Measurements from ENCODE around the gene CEP112.

CEP112 gene

DNA sequence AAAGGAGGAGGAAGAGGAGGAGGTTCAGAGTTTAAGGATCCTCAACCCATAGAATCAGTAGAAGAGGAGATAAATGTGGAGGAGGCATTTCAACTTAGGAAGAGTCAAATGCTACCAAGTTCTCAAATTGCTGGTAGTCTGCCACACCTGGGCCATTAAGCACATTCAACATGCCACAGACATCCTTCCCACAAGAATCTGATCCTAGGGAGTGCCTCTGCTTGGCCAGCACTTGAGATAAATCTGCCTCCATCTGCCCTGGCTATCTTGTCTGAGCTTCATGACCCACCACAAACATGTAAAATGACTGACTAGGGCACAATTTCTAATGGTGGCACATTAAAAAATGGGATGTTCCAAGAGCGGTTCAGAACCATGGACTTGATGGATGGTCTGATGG, 593.2 kb downstream of the CEP112 start:
- no peak for DNase-seq (ENCODE audit: low read depth in 2 of 2)

DNA sequence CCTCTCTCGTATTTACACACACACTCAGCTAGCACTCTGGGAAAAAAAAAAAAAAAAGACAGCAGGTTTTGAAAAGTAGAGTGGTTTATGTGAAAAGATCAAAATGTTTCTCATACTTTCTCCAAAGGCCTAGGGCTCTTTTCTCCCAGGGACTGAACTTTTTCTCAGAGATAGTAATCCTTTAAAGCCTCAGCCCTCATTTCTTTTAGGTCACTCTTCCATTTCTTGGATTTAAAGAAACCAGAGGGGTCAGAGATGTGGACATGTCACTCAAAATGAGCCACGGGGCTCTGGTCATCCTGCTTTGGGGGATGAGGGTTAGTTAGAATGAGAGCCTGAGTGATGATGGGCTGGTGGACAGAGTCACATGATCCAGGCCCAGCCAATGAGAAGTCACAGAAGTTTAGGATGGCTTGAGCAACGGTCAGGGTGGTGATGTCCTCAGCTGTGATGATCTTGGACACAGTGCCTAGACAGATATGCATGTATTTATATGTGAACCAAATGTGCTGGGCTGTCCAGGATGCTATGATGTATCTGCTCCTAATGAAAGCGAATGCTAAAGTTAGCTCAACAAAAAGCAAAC, 596.8 kb downstream of the CEP112 start:
- no peak for DNase-seq (ENCODE audit: low read depth in 2 of 2)

DNA sequence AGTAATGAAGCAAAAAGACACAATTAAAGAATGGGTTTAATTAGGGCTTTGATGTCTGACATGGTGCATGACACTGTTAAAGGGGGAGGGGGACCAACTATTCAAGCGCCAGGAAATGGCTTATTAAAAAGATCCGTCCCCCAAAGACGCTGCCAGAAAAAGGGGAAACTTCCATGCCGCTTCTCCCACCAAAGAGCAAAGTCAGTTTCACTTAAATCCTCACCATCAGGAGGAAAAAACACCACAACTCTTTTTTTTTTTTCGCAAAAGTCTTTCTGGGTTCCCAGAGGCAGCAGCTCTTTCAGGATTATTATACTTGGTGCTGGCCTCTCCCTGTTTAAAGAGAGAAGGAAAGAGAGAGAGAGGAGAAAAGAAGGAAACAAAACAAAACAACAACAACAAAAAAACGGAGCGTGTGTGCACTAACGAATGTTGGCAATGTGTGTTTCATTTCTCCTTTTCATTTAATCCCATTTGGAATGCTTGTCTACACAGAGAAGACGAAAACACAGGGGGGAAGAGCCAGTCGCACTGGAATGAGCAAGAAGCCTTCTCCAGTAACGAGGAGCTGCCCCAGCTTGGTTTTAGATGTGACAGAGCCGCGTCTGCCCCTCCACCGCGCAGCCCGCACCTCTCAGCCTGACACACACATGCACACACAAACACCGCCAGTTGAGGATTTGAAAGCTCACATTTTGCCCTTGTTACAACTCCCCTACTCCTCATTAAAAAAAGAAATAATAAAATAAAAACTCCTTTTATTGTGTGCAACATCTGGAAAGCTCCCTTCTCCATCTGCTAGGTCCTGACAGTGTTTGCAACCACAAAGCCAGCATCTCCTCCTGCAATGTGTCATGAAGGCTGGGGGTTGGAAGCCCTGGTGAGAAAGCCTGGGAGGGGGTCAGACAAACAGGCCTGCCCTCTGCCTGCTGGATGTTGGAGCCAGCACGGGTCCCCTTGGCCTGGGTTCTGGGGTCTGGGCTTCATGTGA, 597.8 kb downstream of the CEP112 start:
- DNase-seq (ENCODE audit: low read depth in 2 of 2) = no peak

DNA sequence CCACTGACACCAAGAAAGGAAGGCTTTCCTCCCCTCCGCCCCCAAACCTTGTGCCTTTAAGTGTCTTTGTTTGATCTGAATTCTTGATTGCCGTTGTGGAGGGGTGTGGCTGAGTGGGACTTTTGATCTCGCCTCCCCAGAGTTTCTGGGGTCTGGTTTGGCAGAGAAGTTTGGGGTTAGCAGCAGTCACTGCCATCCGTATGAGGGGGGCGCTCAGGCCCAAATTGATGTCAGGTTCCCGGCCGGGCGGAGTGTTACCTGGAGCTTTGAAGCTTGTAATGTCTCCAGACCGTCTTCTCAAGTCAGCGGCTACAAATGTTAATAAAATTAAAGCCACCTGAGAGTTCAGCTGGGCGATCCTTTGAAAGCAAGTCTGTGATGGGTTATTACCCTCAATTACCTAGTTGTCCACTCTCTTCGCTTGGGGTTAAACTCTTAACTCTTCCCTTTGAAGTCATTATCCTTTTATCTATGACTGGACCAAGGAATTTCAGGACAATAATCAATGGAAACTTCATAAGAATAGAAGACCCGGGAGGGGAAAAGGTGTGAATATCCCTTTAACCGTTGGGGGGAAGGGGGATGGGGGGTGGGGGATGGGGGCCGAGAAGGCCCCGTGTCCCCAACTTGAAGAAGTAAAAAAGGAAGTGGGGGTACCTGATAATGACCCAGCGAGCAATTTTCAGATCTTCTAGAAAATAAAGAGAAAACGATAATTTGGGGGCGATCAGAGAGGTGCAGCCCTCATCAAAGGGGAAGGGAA, 598.7 kb downstream of the CEP112 start:
- no peak for DNase-seq (ENCODE audit: low read depth in 2 of 2)

DNA sequence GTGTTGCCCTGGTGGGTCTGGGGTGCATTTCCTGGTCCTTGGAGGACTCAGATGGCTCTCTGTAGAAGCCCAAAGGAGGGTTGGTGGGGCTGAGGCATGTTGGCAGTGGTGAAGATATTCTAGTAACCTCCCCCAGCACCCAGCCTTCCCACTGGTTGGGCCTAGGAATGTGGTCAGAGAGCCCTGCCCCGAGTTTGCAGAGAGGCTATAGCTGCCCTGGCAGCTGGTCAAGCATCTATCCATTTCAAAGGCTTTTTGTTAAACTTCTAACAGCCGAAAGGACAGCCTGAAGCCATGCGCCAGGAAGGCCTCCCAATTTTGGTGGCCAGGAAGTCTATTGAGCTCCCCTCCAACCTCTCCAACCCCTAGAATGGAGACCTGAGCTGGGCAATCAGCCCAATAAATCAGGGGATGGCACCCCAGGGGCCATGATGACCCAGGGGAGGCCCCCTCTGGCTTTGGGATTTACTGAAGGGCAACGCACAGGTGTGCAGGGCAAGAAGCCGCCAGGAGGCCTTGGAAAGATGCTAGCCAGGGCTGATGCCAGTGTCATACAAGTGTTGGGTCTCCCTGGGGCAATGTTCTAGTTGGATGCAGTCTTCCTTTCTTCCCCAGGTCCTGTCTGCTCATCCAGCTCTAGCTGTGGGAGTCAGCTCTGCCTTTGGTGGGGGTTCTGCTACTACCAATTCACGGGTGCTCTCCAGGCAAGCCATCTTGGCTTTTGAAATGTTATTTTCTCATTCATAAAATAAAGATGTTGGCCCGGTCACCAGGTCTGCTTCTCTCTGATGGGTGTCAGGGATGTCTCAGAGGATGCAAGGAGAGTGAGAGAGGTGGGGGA, 599.6 kb downstream of the CEP112 start:
- DNase-seq (ENCODE audit: low read depth in 2 of 2) = no peak

DNA sequence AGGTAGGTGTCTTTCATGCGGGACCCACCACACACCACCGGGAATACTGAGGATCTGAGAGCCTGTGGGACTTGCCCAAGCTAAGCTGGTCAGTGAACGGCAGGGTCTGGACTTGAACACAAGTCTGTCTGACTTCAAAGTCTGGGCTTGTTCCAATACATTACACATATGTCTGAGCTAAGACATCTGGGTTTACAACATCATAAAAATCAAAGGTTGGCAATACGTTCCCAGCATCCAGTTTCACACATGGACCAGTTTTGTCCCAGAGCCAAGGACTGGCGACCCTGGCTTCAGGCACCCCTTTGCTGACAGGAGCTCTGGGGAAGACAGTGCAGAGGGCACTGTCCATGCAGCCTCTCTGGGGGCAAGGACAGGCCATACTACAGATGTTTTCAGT, 602.6 kb downstream of the CEP112 start:
- DNase-seq (ENCODE audit: low read depth in 2 of 2) = no peak

DNA sequence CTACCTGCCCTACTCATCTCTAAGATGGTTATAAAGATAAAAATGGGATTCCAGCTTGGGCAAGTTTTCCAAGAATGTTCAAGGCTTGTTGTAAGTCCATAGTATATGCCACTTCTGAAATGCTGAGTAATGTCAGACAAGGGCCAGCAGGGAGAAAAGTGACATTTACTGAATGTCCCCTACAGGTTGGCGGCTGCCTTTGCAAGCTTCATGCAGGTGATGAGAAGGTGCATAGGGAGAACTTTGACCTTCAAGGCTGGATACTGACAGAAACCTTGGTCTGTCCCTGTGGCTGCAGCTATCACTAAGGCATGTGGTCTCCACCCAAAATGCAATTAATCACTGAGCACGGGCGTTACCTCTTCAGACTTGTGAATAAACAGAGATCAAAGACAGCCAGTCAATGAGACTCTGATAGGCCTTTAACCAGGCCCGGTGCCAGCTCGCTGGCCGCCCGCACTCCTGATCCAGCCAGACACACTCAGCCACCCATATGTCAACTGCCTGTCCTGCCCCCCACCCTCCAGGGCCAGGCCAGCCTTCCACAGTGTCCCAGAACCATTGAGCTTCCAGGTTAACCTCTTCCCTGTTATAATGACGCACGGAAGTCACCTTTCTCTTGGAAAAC, 603.6 kb downstream of the CEP112 start:
- DNase-seq (ENCODE audit: low read depth in 2 of 2) = no peak

DNA sequence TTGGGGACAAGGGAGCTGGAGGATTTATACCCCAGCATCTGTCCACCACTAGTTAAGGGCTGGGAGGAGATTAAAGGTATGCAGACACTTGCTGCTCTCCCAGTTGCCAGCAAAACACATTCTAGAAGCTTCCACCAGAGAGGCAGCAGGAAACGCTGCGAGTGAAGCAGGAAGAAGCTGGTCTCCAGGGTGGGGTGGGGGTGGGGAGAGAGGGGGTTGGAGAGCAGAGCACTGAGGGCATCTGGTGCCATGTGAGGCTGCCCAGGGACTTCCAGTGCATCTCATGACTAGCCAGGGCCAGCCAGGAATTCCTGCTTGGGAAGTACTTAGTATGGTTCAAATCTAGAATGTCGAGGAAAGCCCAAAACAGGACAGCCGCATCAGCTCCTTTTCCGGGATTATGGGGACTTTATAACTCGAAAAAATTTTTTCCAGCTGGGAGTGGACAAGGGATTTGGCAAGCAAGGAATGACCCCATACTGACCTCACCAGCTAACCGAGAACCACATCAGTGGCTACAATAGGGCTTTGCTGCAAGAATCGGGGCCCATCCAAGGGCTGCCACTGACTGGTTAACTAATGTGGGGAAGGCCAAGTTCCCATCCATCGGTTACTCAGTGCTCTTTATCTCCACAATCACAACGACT, 604.3 kb downstream of the CEP112 start:
- DNase-seq (ENCODE audit: low read depth in 2 of 2) = no peak

DNA sequence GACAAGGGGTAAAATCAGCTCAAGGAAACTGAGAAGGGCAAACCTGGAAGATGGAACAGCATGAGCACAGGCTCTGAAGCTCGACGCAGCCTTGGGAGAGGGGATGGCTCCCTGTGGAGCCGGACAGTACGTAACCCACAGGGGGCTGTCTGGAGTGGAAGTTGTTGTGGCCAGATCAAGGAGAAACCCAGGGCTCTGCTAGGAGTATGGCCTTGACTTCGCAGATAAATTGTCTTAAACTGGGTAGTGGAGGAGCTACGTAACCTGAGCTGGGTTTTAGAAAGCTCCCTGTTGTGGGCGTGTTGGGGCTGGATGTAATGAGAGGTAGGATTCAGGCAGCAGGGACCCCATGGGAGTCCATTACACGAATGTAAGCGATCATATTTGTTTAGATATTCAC, 605.0 kb downstream of the CEP112 start:
- DNase-seq (ENCODE audit: low read depth in 2 of 2) = no peak

Data from stimulated activated CD4-positive, alpha-beta T cell treated with anti-CD3 and anti-CD28 coated beads, Interleukin-12 subunit alpha, Interleukin-12 subunit beta, amount 100 ng/mL, for 24 hours (primary cell).